K562 (cell line): ENCODE data around the gene SEC14L3. TPM values are rescaled to one million over a fixed set of nuclear protein-coding genes. Genes with fewer than 3 reads are reported as not detected.
A peak's percentile ranks its signal among the peaks of the same experiment; 100 is the strongest.

Experiments used
- ATAC-seq: fragments of 200-7000 bp; cut with Tn5 transposase; 3 replicates; pipeline ENCODE4 v1.9.1; 2020; ENCODE audit warnings: moderate library complexity
- BruUV-seq: library from RNA; stranded (reverse); fragments of 400-500 nt; replicated peaks from 2 replicates; lab custom pipeline; 2021; lab: Mats Ljungman, UMichigan
- CTCF ChIA-PET: fragments of 300-600 bp; formaldehyde crosslinking; extraction: SDS; loops from one replicate; lab custom pipeline; 2021; ENCODE audit warnings: low intra/inter-chr PET ratio; lab: Yijun Ruan, JAX
- POLR2A ChIA-PET: fragments of 300-600, 350-650 bp; sonication (Branson Sonifier 250); formaldehyde crosslinking; extraction: SDS; loops from one replicate; lab custom pipeline; 2021; ENCODE audit warnings: antibody characterized with exemption, inconsistent platforms; lab: Yijun Ruan, JAX
- DNase-seq, 4 experiments: peaks; one replicate each; pipeline versions ENCODE4 v3.0.0 to v3.0.0-alpha.2; 2011 to 2018; ENCODE audit warnings: low spot score in 3 of 4, mixed read lengths in 3 of 4; ENCODE audit errors: extremely low read depth in 1 of 4
- FAIRE-seq: peaks from 2 replicates; lab custom pipeline; 2011; peaks lifted over from hg19 to GRCh38; lab: Jason Lieb, UNC
- H2AFZ ChIP-seq: 2 replicates; pipeline ENCODE4 v1.6.0; 2011; ENCODE audit warnings: low read depth, low read length, control low read depth, inconsistent platforms
- H3K27ac ChIP-seq: fragments of 200-600 bp; 3 replicates; pipeline ENCODE4 v1.8.0; 2011; ENCODE audit warnings: low read depth, mild to moderate bottlenecking, control low read depth, inconsistent platforms, low read length, moderate library complexity, mixed read lengths; ENCODE audit errors: extremely low read depth
- H3K27me3 ChIP-seq, 2 experiments: fragments of 300-600 bp in 1 of 2; 2 replicates in 1 of 2; 3 replicates in 1 of 2; pipeline versions ENCODE4 v1.6.0 to v1.8.0; 2011; ENCODE audit warnings: inconsistent platforms in 2 of 2, low read length in 2 of 2, mild to moderate bottlenecking in 1 of 2, mixed read lengths in 1 of 2, moderate library complexity in 1 of 2; ENCODE audit not compliant: control insufficient read depth in 2 of 2, insufficient read depth in 2 of 2
- H3K36me3 ChIP-seq: fragments of 300-600 bp; 3 replicates; pipeline ENCODE4 v1.8.0; 2011; ENCODE audit warnings: mild to moderate bottlenecking, low read length, inconsistent platforms; ENCODE audit not compliant: control insufficient read depth, insufficient read depth
- H3K4me1 ChIP-seq, 2 experiments: fragments of 200-600 bp in 1 of 2; replicated peaks in 1 of 2; 2 replicates in 1 of 2; 3 replicates in 1 of 2; pipeline versions ENCODE4 v1.5.1 to v1.8.0; 2011; ENCODE audit warnings: inconsistent platforms in 2 of 2, low read length in 2 of 2, mild to moderate bottlenecking in 1 of 2, mixed read lengths in 1 of 2, moderate library complexity in 1 of 2; ENCODE audit not compliant: control insufficient read depth in 2 of 2, insufficient read depth in 2 of 2
- H3K4me2 ChIP-seq: 2 replicates; pipeline ENCODE4 v1.6.1; 2011; ENCODE audit warnings: low read length, control low read depth, inconsistent platforms, mixed read lengths; ENCODE audit not compliant: insufficient read depth
- H3K4me3 ChIP-seq: fragments of 200-600 bp; sonication (generic), shearing (Covaris generic); 2 replicates; pipeline ENCODE4 v1.5.1; 2016; ENCODE audit warnings: control low read depth, inconsistent platforms
- H3K79me2 ChIP-seq: fragments of 200-600 bp; 3 replicates; pipeline ENCODE4 v1.8.0; 2011; ENCODE audit warnings: low read length, inconsistent platforms; ENCODE audit not compliant: control insufficient read depth, insufficient read depth
- H3K9ac ChIP-seq, 2 experiments: 2 replicates each; pipeline versions ENCODE4 v1.6.0 to v1.6.1; 2011; ENCODE audit warnings: low read depth in 2 of 2, low read length in 2 of 2, control low read depth in 1 of 2, inconsistent platforms in 1 of 2, mild to moderate bottlenecking in 1 of 2, mixed read lengths in 1 of 2; ENCODE audit not compliant: insufficient read depth in 1 of 2
- H3K9me1 ChIP-seq: one replicate; pipeline ENCODE4 v1.6.0; 2011; ENCODE audit warnings: inconsistent platforms, mild to moderate bottlenecking, low read length, moderate library complexity; ENCODE audit not compliant: control insufficient read depth, insufficient read depth
- H3K9me3 ChIP-seq: replicated peaks from 2 replicates; pipeline ENCODE4 v1.5.1; 2011; ENCODE audit warnings: low read depth, low read length, inconsistent platforms; ENCODE audit not compliant: control insufficient read depth, insufficient read depth
- H4K20me1 ChIP-seq: replicated peaks from 2 replicates; pipeline ENCODE4 v1.6.1; 2011; ENCODE audit warnings: low read length, inconsistent platforms, mixed read lengths; ENCODE audit not compliant: control insufficient read depth, insufficient read depth
- ARID1B ChIP-seq: fragments of 450-650 bp; IDR thresholded peaks from 2 replicates; pipeline ENCODE4 v1.6.1; 2016; ENCODE audit warnings: antibody characterized with exemption, mild to moderate bottlenecking, inconsistent platforms
- C11orf30 ChIP-seq: fragments of 450-650 bp; IDR thresholded peaks from 2 replicates; pipeline ENCODE4 v1.6.1; 2016; ENCODE audit warnings: low read depth, mild to moderate bottlenecking
- COPS2 ChIP-seq: fragments of 450-650 bp; conservative IDR thresholded peaks from 2 replicates; pipeline ENCODE4 v1.6.1; 2016; ENCODE audit warnings: mild to moderate bottlenecking, moderate library complexity
- DPF2 ChIP-seq: fragments of 450-650 bp; IDR thresholded peaks from 2 replicates; pipeline ENCODE4 v1.6.1; 2016
- ETV6 ChIP-seq, 3 experiments: fragments of 150-350 bp in 1 of 3; sonication (generic) in 1 of 3; formaldehyde crosslinking in 1 of 3; IDR thresholded peaks; 2 replicates each; pipeline versions ENCODE4 v1.6.1 to v1.8.0; 2014 to 2022; ENCODE audit warnings: borderline replicate concordance in 2 of 3, low read depth in 2 of 3, antibody characterized with exemption in 1 of 3, low read length in 1 of 3, mild to moderate bottlenecking in 1 of 3, missing genetic modification reagents in 1 of 3
- KDM2B ChIP-seq: fragments of 250-450 bp; sonication (Bioruptor Pico); IDR thresholded peaks from 2 replicates; pipeline ENCODE4 v1.8.0; 2021; ENCODE audit warnings: mild to moderate bottlenecking, moderate library complexity
- NFE2 ChIP-seq: IDR thresholded peaks from 2 replicates; pipeline ENCODE4 v1.6.1; 2014; ENCODE audit warnings: antibody characterized with exemption, low read depth
- NR2C2 ChIP-seq, 2 experiments: fragments of 200-800 bp in 1 of 2; sonication (Bioruptor generic) in 1 of 2; sonication (generic) in 1 of 2; formaldehyde crosslinking in 1 of 2; IDR thresholded peaks; 2 replicates each; pipeline versions ENCODE4 v1.6.1 to v1.8.0; 2016 to 2022; ENCODE audit warnings: mild to moderate bottlenecking in 1 of 2, missing compliant biosample characterization in 1 of 2, missing genetic modification characterization in 1 of 2, missing genetic modification reagents in 1 of 2
- RBM14 ChIP-seq: fragments of 200-400 bp; formaldehyde crosslinking; IDR thresholded peaks from 2 replicates; pipeline ENCODE4 v1.6.1; 2018; ENCODE audit warnings: low read depth, mild to moderate bottlenecking, low read length, moderate library complexity, borderline replicate concordance; ENCODE audit not compliant: insufficient read depth
- SNRNP70 ChIP-seq: fragments of 200-400 bp; formaldehyde crosslinking; optimal IDR thresholded peaks from 2 replicates; pipeline ENCODE3; 2017; ENCODE audit warnings: low read depth, low read length
- SPI1 ChIP-seq: IDR thresholded peaks from 2 replicates; pipeline ENCODE4 v1.6.1; 2011; ENCODE audit warnings: low read depth, low read length, control low read depth, borderline replicate concordance
- TFAM ChIP-seq: fragments of 250-450 bp; sonication (Bioruptor Pico); conservative IDR thresholded peaks from 2 replicates; pipeline ENCODE4 v1.5.0; 2021; ENCODE audit warnings: mild to moderate bottlenecking, moderate library complexity
- WGBS: fragments of 100-300 bp; shearing (Covaris generic); methylation state at CpG from one replicate; pipeline ENCODE4 v1.1.6; 2016; ENCODE audit warnings: low coverage, mixed read lengths; ENCODE audit not compliant: insufficient coverage; ENCODE audit errors: missing lambda C conversion rate; 5-methylcytosine and 5-hydroxymethylcytosine counted together
- in situ Hi-C: fragments of 300-500 bp; cut with MboI; formaldehyde crosslinking; loops from 4 replicates; pipeline ENCODE4 v1.15.0; 2018; ENCODE audit warnings: inconsistent platforms, mixed read lengths
- intact Hi-C: fragments of 100-400 bp; cut with micrococcal nuclease; formaldehyde crosslinking; loops from 2 replicates; pipeline ENCODE4 v1.14.2; 2022
- polyA plus RNA-seq, 8 experiments: library from polyadenylated mRNA; depleted of rRNA in 4 of 8; stranded (reverse) in 5 of 8; unstranded in 3 of 8; fragments of >200 nt; fragmentation: Nextera tagmentation in 2 of 8; fragmentation: Illumina TruSeq in 1 of 8; extraction: Ambion mirVana in 2 of 8; extraction: Trizol in 1 of 8; gene quantifications; 2 replicates each; pipeline versions ENCODE4 v1.2.1 to v1.2.3, GENCODE V29; 2011 to 2014; ENCODE audit warnings: inconsistent platforms in 1 of 8, missing spikeins in 1 of 8
- total RNA-seq, 7 experiments: library from RNA; depleted of rRNA in 6 of 7; stranded (reverse); fragments of >200 nt in 6 of 7; fragmentation: Illumina TruSeq in 2 of 7; extraction: Trizol in 2 of 7; gene quantifications; 2 replicates each; pipeline versions ENCODE4 v1.2.1 to v1.2.3, GENCODE V29; 2011 to 2021; ENCODE audit warnings: low replicate concordance in 1 of 7
- TF ChIP-seq, protein P1 (sequence below): fragments of 250-450 bp; sonication (Bioruptor Pico); IDR thresholded peaks from 2 replicates; pipeline ENCODE4 v1.8.0; 2021; ENCODE audit warnings: moderate library complexity, mild to moderate bottlenecking, inconsistent platforms
- TF ChIP-seq, protein P2 (sequence below): sonication (generic); formaldehyde crosslinking; IDR thresholded peaks from 2 replicates; pipeline ENCODE4 v1.8.1; 2022; ENCODE audit warnings: missing genetic modification reagents
- TF ChIP-seq, protein P3 (sequence below): sonication (generic); formaldehyde crosslinking; IDR thresholded peaks from 2 replicates; pipeline ENCODE4 v1.8.0; 2022; ENCODE audit warnings: missing genetic modification reagents, mild to moderate bottlenecking, moderate library complexity, borderline replicate concordance

The SEC14L3 gene
- total and polyA plus RNA-seq, 9 of the 15 experiments (the other 6 are each of a cell fraction or from before 2014, with no cell fraction given): not detected

DNA sequence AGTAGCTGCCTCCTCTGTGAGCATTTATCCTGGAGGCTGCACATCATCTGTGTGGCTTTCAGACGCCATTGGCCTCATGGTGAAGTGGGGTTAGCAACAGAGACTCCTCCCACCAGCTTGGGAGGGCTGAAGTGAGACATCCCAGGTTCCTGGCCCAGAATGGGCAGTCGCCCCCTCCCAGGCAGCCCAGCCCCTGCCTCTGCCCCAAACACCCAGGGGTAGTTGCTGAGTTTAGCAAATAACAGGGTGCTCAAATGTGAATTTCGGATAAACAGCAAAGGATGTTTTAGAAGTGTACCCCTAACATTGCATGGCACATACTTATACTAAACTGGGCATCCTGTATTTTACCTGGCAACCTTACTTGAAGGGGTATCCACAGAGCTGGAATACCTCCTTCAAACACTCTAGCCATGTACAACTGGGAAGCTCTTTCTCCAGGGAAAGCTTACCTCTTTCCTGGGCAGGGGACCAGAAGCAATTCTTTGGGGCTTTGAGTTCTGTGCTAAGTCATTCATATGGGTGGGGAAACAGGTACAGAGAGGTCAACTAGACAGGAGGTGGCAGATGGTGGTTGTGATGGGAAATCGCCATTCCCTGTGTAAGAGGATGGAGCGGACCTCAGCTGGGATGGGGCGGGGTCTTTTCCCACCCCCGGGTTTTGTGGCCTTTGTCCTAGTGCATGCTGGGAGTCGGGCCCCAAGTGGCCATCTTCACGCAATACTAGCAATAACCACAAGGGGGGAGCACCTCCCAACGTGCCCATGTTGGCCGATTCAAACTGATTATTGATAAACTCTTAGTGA is 27.0 kb downstream of the SEC14L3 start (continued):
- no peak for TF ChIP-seq ETV6 (IDR thresholded peaks at IDR 0.05; ENCODE audit: borderline replicate concordance in 1 of 2, low read depth in 2 of 2, low read length in 1 of 2)
- TF ChIP-seq ETV6 (CRISPR knock-in tag; IDR thresholded peaks at IDR 0.05; ENCODE audit: borderline replicate concordance): no peak
- TF ChIP-seq NR2C2 (CRISPR knock-in tag; IDR thresholded peaks at IDR 0.05): no peak
- TF ChIP-seq NR2C2 (tag; IDR thresholded peaks at IDR 0.05): 0 out of 2 replicates have a peak, but pooled peaks have one; percentile 23
- TF ChIP-seq KDM2B (CRISPR knock-in tag): no peak
- TF ChIP-seq, protein P1, sequence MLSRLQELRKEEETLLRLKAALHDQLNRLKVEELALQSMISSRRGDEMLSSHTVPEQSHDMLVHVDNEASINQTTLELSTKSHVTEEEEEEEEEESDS (CRISPR knock-in tag): peak; percentile 42; the same call in 1 of the 2 replicates
- TF ChIP-seq, protein P2, sequence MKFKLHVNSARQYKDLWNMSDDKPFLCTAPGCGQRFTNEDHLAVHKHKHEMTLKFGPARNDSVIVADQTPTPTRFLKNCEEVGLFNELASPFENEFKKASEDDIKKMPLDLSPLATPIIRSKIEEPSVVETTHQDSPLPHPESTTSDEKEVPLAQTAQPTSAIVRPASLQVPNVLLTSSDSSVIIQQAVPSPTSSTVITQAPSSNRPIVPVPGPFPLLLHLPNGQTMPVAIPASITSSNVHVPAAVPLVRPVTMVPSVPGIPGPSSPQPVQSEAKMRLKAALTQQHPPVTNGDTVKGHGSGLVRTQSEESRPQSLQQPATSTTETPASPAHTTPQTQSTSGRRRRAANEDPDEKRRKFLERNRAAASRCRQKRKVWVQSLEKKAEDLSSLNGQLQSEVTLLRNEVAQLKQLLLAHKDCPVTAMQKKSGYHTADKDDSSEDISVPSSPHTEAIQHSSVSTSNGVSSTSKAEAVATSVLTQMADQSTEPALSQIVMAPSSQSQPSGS (CRISPR knock-in tag): no peak
- TF ChIP-seq SNRNP70: peak; percentile 49
- TF ChIP-seq, all 486 proteins: peak for 59

DNA sequence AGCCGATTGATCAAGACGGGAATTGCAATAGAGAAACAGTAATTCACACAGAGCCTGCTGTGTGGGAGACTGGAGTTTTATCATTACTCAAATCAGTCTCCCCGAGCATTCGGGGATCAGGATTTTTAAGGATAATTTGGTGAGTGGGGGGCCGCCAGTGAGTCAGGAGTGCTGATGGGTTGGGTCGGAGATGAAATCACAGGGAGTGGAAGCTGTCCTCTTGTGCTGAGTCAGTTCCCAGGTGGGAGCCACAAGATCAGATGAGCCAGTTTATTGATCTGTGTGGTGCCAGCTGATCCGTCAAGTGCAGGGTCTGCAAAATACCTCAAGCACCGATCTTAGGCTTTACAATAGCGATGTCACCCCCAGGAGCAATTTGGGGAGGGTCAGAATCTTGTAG is 30.7 kb downstream of the SEC14L3 start:
- intact Hi-C loops (no loop called here), in situ Hi-C loops (no loop called here)
- DNase-seq (no peak), FAIRE-seq (no peak), ATAC-seq (no peak)
- Histone ChIP-seq H3K4me2 (no peak overlapping the region), H3K27ac (peak overlapping the region; percentile 70; the same call in 1 of the 3 replicates), H3K9me1 (no peaks in the 10 kb centered on the region), H2AFZ (peak overlapping the region; percentile 40; the same call in 1 of the 2 replicates), H4K20me1 (no peaks in the 10 kb centered on the region), H3K4me1 (peaks cover 39 to 40% of the 10 kb centered on the region in 2 experiments), H3K9me3 (no peaks in the 10 kb centered on the region), H3K79me2 (no peaks in the 10 kb centered on the region), H3K4me3 (no peak overlapping the region), H3K36me3 (no peaks in the 10 kb centered on the region), H3K9ac (no peak overlapping the region; a peak in 1 of 4 replicates), H3K27me3 (no peaks in the 10 kb centered on the region)
- CTCF ChIA-PET: interaction anchor here (0.7 kb wide), 1 partner anchor 160 kb away, joined by 3 read pairs; no protein-coding TSS in a partner anchor
- TF ChIP-seq RBM14 (no peak), NFE2 (peak; percentile 54; the same call in 1 of the 2 replicates), DPF2 (0 out of 2 replicates have a peak, but pooled peaks have one; percentile 25), SPI1 (no peak), COPS2 (no peak), C11orf30 (peak; percentile 47; the same call in 1 of the 2 replicates), ARID1B (peak; percentile 37; the same call in 1 of the 2 replicates), TFAM (CRISPR knock-in tag) (no peak)
- TF ChIP-seq, protein P3, sequence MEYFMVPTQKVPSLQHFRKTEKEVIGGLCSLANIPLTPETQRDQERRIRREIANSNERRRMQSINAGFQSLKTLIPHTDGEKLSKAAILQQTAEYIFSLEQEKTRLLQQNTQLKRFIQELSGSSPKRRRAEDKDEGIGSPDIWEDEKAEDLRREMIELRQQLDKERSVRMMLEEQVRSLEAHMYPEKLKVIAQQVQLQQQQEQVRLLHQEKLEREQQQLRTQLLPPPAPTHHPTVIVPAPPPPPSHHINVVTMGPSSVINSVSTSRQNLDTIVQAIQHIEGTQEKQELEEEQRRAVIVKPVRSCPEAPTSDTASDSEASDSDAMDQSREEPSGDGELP (CRISPR knock-in tag): peak; percentile 41; the same call in 1 of the 2 replicates
- BruUV-seq: no TSS peak
- POLR2A ChIA-PET: no interaction called here
- WGBS: 24% methylated on average over 9 of the region's 9 CpGs
